Measurements from ENCODE around the gene MDM2.

MDM2 gene

DNA sequence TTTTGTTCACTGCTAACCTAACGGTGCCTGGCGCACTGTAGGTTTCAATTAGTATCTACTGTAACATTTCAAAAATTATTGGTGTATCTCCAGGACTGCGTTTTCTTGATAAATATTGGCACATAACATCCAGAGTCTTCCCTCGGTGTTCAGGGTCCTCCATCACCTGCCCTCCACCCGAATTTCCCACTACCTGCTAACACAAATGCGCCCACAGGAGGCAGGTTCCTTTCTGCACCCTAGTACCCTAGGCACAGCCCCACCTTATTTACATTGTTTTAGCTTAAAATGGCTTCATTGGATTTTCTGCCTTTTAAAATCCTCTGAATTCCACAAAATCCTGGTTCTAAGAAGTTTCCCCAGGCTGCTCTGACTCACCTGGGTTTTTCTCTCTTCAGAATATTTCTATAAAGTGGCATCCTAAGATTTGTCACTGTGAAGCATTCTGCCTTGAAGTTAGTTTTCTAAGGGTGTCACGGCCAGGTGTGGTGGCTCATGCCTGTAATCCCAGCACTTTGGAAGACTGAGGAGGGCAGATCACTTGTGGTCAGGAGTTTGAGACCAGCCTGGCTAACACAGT lies 86.4 kb downstream of the MDM2 start:
- TF ChIP-seq, protein P1, sequence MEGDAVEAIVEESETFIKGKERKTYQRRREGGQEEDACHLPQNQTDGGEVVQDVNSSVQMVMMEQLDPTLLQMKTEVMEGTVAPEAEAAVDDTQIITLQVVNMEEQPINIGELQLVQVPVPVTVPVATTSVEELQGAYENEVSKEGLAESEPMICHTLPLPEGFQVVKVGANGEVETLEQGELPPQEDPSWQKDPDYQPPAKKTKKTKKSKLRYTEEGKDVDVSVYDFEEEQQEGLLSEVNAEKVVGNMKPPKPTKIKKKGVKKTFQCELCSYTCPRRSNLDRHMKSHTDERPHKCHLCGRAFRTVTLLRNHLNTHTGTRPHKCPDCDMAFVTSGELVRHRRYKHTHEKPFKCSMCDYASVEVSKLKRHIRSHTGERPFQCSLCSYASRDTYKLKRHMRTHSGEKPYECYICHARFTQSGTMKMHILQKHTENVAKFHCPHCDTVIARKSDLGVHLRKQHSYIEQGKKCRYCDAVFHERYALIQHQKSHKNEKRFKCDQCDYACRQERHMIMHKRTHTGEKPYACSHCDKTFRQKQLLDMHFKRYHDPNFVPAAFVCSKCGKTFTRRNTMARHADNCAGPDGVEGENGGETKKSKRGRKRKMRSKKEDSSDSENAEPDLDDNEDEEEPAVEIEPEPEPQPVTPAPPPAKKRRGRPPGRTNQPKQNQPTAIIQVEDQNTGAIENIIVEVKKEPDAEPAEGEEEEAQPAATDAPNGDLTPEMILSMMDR (IDR thresholded peaks at IDR 0.05; ENCODE audit: low read depth, low read length) = no peak
- no peak for DNase-seq (ENCODE audit: extremely low read depth, low read depth)

DNA sequence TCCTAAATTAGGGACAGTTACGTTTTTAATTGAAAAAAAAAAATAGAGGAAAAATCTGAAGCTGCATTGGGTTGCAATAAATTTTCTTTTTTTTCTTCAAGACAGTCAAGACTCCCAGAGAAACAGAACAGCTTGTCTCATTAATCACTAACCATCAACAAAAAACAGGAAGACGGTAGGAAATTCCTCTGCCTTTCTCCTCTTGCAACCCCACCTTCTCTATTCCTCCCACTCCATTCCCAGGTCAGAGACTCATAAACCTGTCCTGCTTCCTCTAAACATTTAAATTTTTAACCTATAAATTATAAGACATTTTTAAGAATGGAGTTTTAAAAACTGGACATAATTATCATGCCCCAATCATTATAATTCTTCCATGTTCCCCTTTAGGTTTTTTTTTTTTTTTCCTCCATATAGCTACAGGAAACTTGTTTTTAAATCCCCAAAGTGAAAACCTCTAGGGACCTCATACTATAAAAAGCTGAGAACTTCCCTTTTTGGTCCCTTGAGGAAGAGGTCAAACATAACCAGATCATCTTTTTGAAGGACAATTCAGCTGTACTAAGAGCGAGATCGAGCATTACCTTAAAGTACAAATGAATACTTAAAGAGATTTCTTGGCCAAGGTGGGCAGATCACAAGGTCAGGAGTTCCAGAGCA lies 89.0 kb downstream of the MDM2 start:
- no peak for DNase-seq (ENCODE audit: extremely low read depth, low read depth)
- TF ChIP-seq, protein P1 (IDR thresholded peaks at IDR 0.05; ENCODE audit: low read depth, low read length) = no peak

DNA sequence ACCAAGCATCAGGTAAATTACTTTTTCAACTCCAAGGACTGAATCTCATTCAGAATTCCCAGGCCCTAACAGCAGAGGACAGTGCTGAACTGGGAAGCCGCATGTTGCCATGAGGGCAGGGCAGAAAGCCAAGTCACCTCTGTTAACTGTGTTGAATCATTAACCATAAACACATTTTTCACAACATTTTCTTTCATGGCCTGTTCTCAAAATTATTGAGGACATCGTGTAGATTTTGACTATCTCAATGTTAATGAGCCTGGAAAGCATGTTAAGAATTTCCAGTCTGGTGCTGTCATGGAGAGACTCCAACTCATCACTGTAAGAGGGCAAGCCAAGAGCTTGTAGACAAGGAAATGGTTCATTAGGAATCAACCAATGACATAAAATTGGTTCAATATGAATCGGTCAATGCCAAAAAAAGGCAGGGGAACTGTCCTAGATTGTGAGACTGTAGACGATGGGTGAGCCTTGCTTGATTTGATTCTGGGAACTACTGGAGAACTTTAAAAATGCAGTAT lies 91.3 kb downstream of the MDM2 start:
- TF ChIP-seq, protein P1 (IDR thresholded peaks at IDR 0.05; ENCODE audit: low read depth, low read length) = peak; percentile 85
- peak; percentile 73 for DNase-seq (ENCODE audit: extremely low read depth, low read depth)

DNA sequence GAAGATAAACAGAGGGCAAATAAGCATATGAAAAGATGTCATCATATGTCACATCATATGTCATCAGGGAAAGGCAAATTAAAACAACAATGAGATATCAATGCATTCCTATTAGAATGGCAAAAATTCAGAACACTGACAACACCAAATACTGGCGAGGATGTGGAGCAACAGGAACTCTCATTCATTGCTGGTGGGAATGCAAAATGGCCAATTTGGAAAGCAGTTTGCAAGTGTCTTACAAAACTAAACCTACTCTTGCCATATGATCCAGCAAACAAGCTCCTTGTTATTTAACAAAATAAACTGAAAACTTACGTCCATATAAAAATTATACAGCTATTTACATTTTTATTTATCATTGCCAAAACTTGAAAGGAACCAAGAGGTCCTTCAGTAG lies 92.3 kb downstream of the MDM2 start:
- no peak for DNase-seq (ENCODE audit: extremely low read depth, low read depth)
- TF ChIP-seq, protein P1 (IDR thresholded peaks at IDR 0.05; ENCODE audit: low read depth, low read length) = no peak

All from AG09319 (cell line).